ENCODE measurements around the gene EEFSEC. TPM values are rescaled to one million over a fixed set of nuclear protein-coding genes. Genes with fewer than 3 reads are reported as not detected.

The EEFSEC gene
- total RNA-seq, 1 donor = 5.1 TPM

GRCh38 chr3:128262457-128262856 is 109.2 kb downstream of the EEFSEC start:
- Histone ChIP-seq H2AFZ (ENCODE audit: low read length) (no peak overlapping the region), H3K4me2 (ENCODE audit: insufficient read depth, low read length) (no peak overlapping the region), H3K27me3 (ENCODE audit: insufficient read depth, low read length) (no peaks in the 10 kb centered on the region), H4K20me1 (ENCODE audit: insufficient read depth, low read length) (no peaks in the 10 kb centered on the region), H3K4me3 (ENCODE audit: insufficient read depth, low read length) (no peak overlapping the region), H3K4me1 (ENCODE audit: insufficient read depth, low read length) (no peaks in the 10 kb centered on the region), H3K79me2 (ENCODE audit: insufficient read depth, low read length) (no peaks in the 10 kb centered on the region), H3K27ac (ENCODE audit: low read depth, low read length) (no peak overlapping the region), H3K36me3 (ENCODE audit: insufficient read depth, low read length) (no peaks in the 10 kb centered on the region), H3K9me3 (ENCODE audit: low read depth, low read length) (peaks cover 2% of the 10 kb centered on the region)
- TF ChIP-seq CTCF (IDR thresholded peaks at IDR 0.05; ENCODE audit: extremely low read depth, low read depth, low read length) = no peak
- DNase-seq (ENCODE audit: insufficient read length, low spot score, missing footprints) = no peak

- Histone ChIP-seq H3K4me1 (ENCODE audit: insufficient read depth, low read length) (no peaks in the 10 kb centered on the region), H3K4me3 (ENCODE audit: insufficient read depth, low read length) (no peak overlapping the region), H3K27me3 (ENCODE audit: insufficient read depth, low read length) (no peaks in the 10 kb centered on the region), H3K9me3 (ENCODE audit: low read depth, low read length) (peaks cover 2% of the 10 kb centered on the region), H4K20me1 (ENCODE audit: insufficient read depth, low read length) (no peaks in the 10 kb centered on the region), H3K27ac (ENCODE audit: low read depth, low read length) (no peak overlapping the region), H3K36me3 (ENCODE audit: insufficient read depth, low read length) (no peaks in the 10 kb centered on the region), H2AFZ (ENCODE audit: low read length) (no peak overlapping the region), H3K79me2 (ENCODE audit: insufficient read depth, low read length) (no peaks in the 10 kb centered on the region), H3K4me2 (ENCODE audit: insufficient read depth, low read length) (no peak overlapping the region)
- TF ChIP-seq CTCF (IDR thresholded peaks at IDR 0.05; ENCODE audit: extremely low read depth, low read depth, low read length) = no peak
- no peak for DNase-seq (ENCODE audit: insufficient read length, low spot score, missing footprints)
Observed at GRCh38 chr3:128263118-128263517, 109.8 kb downstream of the EEFSEC start.

- H3K79me2 ChIP-seq (ENCODE audit: insufficient read depth, low read length) = no peaks in the 10 kb centered on the region
- H3K27me3 ChIP-seq (ENCODE audit: insufficient read depth, low read length) = no peaks in the 10 kb centered on the region
- H4K20me1 ChIP-seq (ENCODE audit: insufficient read depth, low read length) = no peaks in the 10 kb centered on the region
Observed at GRCh38 chr3:128263946-128264345, 110.7 kb downstream of the EEFSEC start.

GRCh38 chr3:128266453-128266852 is 113.2 kb downstream of the EEFSEC start:
- DNase-seq (ENCODE audit: insufficient read length, low spot score, missing footprints) = no peak
- Histone ChIP-seq H2AFZ (ENCODE audit: low read length) (no peak overlapping the region), H3K36me3 (ENCODE audit: insufficient read depth, low read length) (no peaks in the 10 kb centered on the region), H3K27me3 (ENCODE audit: insufficient read depth, low read length) (no peaks in the 10 kb centered on the region), H3K4me3 (ENCODE audit: insufficient read depth, low read length) (no peak overlapping the region), H4K20me1 (ENCODE audit: insufficient read depth, low read length) (no peaks in the 10 kb centered on the region), H3K79me2 (ENCODE audit: insufficient read depth, low read length) (no peaks in the 10 kb centered on the region), H3K9me3 (ENCODE audit: low read depth, low read length) (no peaks in the 10 kb centered on the region), H3K4me2 (ENCODE audit: insufficient read depth, low read length) (no peak overlapping the region), H3K27ac (ENCODE audit: low read depth, low read length) (no peak overlapping the region), H3K4me1 (ENCODE audit: insufficient read depth, low read length) (no peaks in the 10 kb centered on the region)
- TF ChIP-seq CTCF (IDR thresholded peaks at IDR 0.05; ENCODE audit: extremely low read depth, low read depth, low read length) = no peak

More at GRCh38 chr3:128263946-128264345, 110.7 kb downstream of the EEFSEC start:
- TF ChIP-seq CTCF (IDR thresholded peaks at IDR 0.05; ENCODE audit: extremely low read depth, low read depth, low read length) = no peak
- Histone ChIP-seq H3K27ac (ENCODE audit: low read depth, low read length) (no peak overlapping the region), H3K4me2 (ENCODE audit: insufficient read depth, low read length) (no peak overlapping the region), H3K4me1 (ENCODE audit: insufficient read depth, low read length) (no peaks in the 10 kb centered on the region), H2AFZ (ENCODE audit: low read length) (no peak overlapping the region), H3K9me3 (ENCODE audit: low read depth, low read length) (peaks cover 2% of the 10 kb centered on the region), H3K4me3 (ENCODE audit: insufficient read depth, low read length) (no peak overlapping the region), H3K36me3 (ENCODE audit: insufficient read depth, low read length) (no peaks in the 10 kb centered on the region)
- no peak for DNase-seq (ENCODE audit: insufficient read length, low spot score, missing footprints)
